Measurements from ENCODE around the gene SORCS1. TPM values are rescaled to one million over a fixed set of nuclear protein-coding genes. Genes with fewer than 3 reads are reported as not detected.

SORCS1 gene
- total RNA-seq, 3 donors from 2014 or later, result 0.73 to 3.3 (median 2.9) TPM

DNA sequence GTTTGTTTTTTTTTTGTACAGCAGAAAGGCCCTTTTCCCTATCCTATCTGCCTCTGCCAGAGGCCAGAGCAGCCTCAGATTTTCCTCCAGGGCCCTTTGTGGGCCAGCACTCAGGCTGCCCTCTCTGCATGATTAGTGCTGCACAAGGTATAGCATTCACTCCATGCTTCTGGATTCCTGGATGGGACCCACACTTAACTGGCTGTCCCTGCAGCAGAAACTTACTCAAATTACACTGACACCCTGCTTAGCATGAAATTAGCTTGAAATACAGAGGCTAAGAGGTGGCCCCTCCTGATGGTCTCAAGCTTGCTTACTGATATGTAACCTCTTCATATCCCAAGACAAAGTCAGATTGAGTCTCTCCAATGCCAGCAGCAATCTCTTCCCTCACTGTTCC is 239.3 kb downstream of the SORCS1 start:
- H3K27ac ChIP-seq, result no peak overlapping the region

DNA sequence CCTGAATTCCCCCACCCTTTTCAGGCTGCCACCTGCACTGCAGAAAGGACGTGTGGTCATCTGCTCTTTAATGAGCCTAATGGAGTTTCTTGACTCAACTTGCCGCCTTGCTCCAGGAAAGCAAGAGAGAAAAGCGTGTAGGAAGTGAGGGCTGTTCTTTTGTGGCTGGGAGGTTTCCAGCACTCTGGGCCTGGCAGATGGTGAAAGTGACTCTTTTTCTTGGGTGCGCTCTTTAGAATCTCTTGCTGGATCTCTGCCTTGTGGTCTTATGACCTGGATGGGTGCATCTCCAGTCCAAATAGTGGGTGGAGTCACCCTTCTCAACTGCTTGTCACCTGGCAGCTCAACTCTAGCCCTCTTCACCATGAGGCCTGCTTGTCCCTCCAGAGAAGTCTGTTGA is 244.0 kb downstream of the SORCS1 start:
- Histone ChIP-seq H3K4me3 (no peak overlapping the region), H3K9me3 (no peaks in the 10 kb centered on the region), H3K27ac (no peak overlapping the region), H3K4me1 (no peaks in the 10 kb centered on the region), H3K27me3 (no peaks in the 10 kb centered on the region), H3K36me3 (no peaks in the 10 kb centered on the region)
- DNase-seq (ENCODE audit: low spot score in 2 of 2), result no peak
- no peak for TF ChIP-seq POLR2AphosphoS5 (IDR thresholded peaks at IDR 0.05)
- intact Hi-C loops (cut with DNase I; ENCODE audit: low total_unique reads), result no loop called here

More for the DNA sequence above, 239.3 kb downstream of the SORCS1 start:
- intact Hi-C loops (cut with DNase I; ENCODE audit: low total_unique reads), result no loop called here
- Histone ChIP-seq H3K9me3 (no peaks in the 10 kb centered on the region), H3K27me3 (no peaks in the 10 kb centered on the region), H3K36me3 (no peaks in the 10 kb centered on the region), H3K4me1 (no peaks in the 10 kb centered on the region), H3K4me3 (no peak overlapping the region)
- no peak for DNase-seq (ENCODE audit: low spot score in 2 of 2)
- TF ChIP-seq POLR2A (IDR thresholded peaks at IDR 0.05), result no peak
- TF ChIP-seq POLR2AphosphoS5 (IDR thresholded peaks at IDR 0.05), result no peak
- TF ChIP-seq, protein P1, sequence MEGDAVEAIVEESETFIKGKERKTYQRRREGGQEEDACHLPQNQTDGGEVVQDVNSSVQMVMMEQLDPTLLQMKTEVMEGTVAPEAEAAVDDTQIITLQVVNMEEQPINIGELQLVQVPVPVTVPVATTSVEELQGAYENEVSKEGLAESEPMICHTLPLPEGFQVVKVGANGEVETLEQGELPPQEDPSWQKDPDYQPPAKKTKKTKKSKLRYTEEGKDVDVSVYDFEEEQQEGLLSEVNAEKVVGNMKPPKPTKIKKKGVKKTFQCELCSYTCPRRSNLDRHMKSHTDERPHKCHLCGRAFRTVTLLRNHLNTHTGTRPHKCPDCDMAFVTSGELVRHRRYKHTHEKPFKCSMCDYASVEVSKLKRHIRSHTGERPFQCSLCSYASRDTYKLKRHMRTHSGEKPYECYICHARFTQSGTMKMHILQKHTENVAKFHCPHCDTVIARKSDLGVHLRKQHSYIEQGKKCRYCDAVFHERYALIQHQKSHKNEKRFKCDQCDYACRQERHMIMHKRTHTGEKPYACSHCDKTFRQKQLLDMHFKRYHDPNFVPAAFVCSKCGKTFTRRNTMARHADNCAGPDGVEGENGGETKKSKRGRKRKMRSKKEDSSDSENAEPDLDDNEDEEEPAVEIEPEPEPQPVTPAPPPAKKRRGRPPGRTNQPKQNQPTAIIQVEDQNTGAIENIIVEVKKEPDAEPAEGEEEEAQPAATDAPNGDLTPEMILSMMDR (IDR thresholded peaks at IDR 0.05), result no peak

DNA sequence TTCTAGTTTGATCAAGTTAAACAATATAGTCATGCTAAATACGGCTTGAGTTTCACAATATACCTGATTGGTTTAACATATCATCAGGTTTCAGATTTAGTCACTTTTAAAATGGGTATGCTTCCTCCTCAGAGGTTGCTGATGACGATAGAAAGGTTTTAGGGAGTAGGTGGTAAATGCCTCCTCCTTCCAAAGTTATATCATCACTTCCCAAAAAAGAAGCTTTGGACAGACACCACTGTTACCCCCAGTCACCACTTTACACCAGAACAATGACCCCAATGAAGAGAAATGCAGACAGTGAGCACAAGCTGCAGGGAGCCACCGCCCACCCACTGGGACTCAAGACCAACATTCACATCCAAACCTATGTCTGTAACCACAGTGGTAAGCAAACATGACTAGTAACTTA is 244.6 kb downstream of the SORCS1 start:
- Histone ChIP-seq H3K27me3 (no peaks in the 10 kb centered on the region), H3K27ac (no peak overlapping the region), H3K9me3 (no peaks in the 10 kb centered on the region), H3K4me1 (no peaks in the 10 kb centered on the region), H3K4me3 (no peak overlapping the region), H3K36me3 (no peaks in the 10 kb centered on the region)
- TF ChIP-seq POLR2AphosphoS5 (IDR thresholded peaks at IDR 0.05) (no peak), POLR2A (IDR thresholded peaks at IDR 0.05) (no peak)
- TF ChIP-seq, protein P1 (IDR thresholded peaks at IDR 0.05), result no peak
- intact Hi-C loops (cut with DNase I; ENCODE audit: low total_unique reads), result no loop called here
- DNase-seq (ENCODE audit: low spot score in 2 of 2), result no peak

DNA sequence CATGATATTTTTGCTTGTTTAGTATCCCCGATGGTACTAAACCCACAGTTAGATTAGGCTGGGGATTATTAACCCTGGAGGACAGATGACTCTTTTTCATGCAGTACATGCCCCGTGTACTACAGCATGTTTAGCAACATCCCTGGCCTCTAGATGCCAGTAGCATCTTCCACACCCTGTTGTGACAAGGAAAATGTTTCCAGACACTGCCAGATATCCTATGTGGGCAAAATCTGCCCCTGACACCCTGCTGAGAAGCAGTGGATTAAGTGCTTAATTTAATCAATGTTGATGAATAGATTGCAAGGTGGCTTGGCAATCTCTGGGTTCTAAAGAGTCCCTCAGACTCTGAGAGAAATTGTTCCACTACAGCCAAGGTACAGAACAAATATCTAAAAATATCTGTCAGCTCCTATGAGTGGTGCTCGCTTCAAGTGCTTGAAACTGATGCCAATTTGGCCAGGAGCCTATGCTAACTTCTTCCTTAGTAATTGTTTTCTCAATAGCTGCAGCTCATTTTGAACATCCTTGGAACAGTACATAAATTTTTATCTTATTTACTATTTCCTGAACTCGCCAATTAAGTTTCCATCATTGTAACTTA is 247.0 kb downstream of the SORCS1 start:
- Histone ChIP-seq H3K4me3 (no peak overlapping the region), H3K36me3 (no peaks in the 10 kb centered on the region), H3K9me3 (no peaks in the 10 kb centered on the region), H3K27ac (no peak overlapping the region), H3K4me1 (no peaks in the 10 kb centered on the region), H3K27me3 (no peaks in the 10 kb centered on the region)
- intact Hi-C loops (cut with DNase I; ENCODE audit: low total_unique reads), result no loop called here
- DNase-seq (ENCODE audit: low spot score in 2 of 2), result no peak
- no peak for TF ChIP-seq POLR2AphosphoS5 (IDR thresholded peaks at IDR 0.05)
- TF ChIP-seq POLR2A (IDR thresholded peaks at IDR 0.05), result no peak
- TF ChIP-seq, protein P1 (IDR thresholded peaks at IDR 0.05), result no peak

DNA sequence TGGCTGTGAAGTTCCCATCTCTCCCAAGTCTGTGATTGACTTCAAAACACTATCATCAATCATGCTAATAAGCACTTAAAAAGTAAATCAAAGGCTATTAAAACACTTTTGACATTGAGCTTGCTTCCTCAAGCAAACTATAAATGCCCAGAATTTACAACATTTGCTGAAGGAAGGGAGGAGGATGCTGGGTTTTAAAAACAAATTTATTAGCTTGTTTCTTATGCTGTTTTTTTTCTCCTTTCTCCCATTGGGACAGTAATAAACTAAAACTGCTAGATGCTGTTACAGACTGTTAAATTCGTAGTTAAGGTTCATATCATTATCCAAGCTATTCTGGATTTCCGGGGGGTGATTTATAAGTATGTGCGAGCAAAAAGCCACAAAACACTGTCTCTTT is 250.5 kb downstream of the SORCS1 start:
- Histone ChIP-seq H3K36me3 (no peaks in the 10 kb centered on the region), H3K4me3 (no peak overlapping the region), H3K27ac (no peak overlapping the region), H3K4me1 (no peaks in the 10 kb centered on the region), H3K27me3 (no peaks in the 10 kb centered on the region), H3K9me3 (no peaks in the 10 kb centered on the region)
- DNase-seq (ENCODE audit: low spot score in 2 of 2), result no peak
- intact Hi-C loops (cut with DNase I; ENCODE audit: low total_unique reads), result no loop called here
- TF ChIP-seq POLR2AphosphoS5 (IDR thresholded peaks at IDR 0.05), result no peak
- no peak for TF ChIP-seq POLR2A (IDR thresholded peaks at IDR 0.05)
- TF ChIP-seq, protein P1 (IDR thresholded peaks at IDR 0.05), result no peak

DNA sequence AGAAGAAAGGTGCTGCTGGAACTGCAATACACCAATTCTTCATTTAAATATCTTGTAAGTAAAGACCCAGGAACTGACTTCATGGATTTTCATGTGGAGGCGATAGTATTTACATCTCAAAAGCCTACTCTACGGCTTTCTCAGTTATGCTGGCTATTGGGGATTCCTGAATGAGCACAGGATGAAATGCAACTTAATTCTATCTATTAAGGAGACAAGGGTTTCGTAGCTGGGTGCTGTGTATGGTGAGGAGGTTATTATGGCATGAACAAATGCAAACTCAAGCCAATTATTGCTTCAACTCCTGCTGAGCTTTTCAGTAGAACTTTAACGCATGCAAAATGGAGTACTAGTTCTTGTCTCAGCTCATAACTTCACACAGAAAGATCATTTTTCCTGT is 251.2 kb downstream of the SORCS1 start:
- Histone ChIP-seq H3K36me3 (no peaks in the 10 kb centered on the region), H3K27me3 (no peaks in the 10 kb centered on the region), H3K27ac (no peak overlapping the region), H3K4me1 (no peaks in the 10 kb centered on the region), H3K9me3 (no peaks in the 10 kb centered on the region), H3K4me3 (no peak overlapping the region)
- TF ChIP-seq POLR2AphosphoS5 (IDR thresholded peaks at IDR 0.05) (no peak), POLR2A (IDR thresholded peaks at IDR 0.05) (no peak)
- TF ChIP-seq, protein P1 (IDR thresholded peaks at IDR 0.05), result no peak
- intact Hi-C loops (cut with DNase I; ENCODE audit: low total_unique reads), result no loop called here
- no peak for DNase-seq (ENCODE audit: low spot score in 2 of 2)
